ENCODE results near the gene DMD.
"Not testable (repeated sequence)": the region's sequence is repeated elsewhere in the genome, so short reads cannot be mapped to it uniquely, and the experiment has no call there.

DMD gene

DNA sequence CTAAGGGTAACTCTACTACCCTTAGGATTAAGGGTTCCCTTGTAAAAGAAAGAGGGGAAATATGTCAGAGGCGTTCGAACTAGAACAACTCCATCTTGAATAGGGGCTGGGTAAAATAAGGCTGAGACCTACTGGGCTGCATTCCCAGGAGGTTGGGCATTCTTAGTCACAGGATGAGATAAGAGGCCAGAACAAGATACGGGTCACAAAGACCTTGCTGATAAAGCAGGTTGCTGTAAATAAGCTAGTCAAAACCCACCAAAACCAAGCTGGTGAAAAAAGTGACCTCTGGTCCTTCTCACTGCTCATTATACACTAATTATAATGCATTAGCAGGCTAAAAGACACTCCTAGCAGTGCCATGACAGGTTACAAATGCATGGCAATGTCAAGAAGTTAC, 922.0 kb downstream of the DMD start:
- DNase-seq (ENCODE audit: low read depth in 1 of 2, low spot score in 1 of 2), result no peak

DNA sequence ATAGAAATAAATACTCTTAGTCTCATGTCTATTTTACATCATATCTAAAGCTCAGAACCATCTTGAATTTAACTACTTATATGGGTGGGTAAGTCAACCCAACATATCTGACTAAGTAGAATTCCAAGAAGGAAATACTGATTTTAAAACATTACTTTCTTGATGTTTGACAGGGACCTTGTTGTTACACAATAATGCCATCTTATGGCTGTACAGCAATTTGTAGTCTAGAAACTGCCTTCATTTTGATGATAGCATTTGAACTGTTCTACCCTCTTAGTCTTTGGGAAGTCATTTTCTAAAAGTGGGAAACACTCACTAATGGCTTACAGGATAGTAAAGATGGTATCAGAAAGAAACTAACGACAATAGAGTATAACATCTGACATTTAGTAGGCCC, 929.5 kb downstream of the DMD start:
- DNase-seq (ENCODE audit: low read depth in 1 of 2, low spot score in 1 of 2), result no peak

DNA sequence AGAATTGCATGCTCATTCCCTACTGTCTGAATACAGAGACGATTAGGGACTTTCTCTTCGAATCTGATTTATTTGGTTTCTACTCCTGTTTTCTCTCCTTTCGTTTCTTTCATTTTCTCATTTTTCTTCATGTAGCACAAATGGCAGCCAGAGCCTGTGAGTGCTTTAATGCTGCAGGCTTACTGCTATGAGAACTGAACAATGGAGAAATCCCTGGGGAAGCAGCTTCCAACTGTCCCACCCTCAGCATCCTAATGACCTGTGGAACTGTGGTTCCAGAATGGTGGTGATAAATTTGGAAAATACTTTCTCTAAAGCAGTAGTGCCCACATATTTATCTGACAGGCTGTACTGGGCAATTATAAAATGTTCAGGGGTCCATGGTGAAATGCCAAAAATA, 930.4 kb downstream of the DMD start:
- no peak for DNase-seq (ENCODE audit: low read depth in 1 of 2, low spot score in 1 of 2)

DNA sequence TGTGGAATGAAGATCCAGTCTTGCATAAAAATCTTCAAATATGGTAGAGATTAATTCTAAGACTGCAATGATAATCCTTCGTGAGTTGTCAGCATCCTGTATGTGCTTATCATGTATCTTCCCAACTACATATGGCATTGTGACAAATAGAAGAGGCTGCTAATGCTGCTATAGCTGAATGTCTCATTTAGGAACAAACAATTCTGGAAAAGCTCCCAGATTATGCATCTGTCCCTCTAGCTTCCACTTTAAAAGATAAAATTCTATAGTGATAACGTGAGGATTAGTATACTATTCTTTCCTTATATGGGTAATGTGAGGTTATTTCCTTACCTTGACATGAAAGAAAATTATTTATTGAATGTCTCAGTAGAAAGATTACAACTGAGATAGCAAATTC, 930.9 kb downstream of the DMD start:
- no peak for DNase-seq (ENCODE audit: low read depth in 1 of 2, low spot score in 1 of 2)

DNA sequence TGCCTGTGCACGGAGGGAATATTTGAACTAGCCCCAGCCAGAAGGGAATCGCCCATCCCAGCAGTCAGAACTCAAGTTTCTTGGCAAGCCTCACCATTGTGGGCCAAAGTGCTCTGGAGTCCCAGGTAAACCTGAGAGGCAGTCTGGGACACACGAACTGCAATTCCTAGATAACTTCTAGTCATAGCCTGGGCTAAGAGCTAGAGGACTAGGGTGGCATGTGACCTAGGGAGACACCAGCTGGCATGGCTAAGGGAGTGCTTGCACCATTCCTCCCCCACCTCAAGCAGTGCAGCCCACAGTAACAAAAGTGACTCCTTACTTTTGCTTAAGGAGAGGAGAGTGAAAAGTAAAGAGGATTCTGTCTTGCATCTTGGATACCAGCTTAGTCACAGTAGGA, 935.2 kb downstream of the DMD start:
- DNase-seq (ENCODE audit: low read depth in 1 of 2, low spot score in 1 of 2), result no peak

DNA sequence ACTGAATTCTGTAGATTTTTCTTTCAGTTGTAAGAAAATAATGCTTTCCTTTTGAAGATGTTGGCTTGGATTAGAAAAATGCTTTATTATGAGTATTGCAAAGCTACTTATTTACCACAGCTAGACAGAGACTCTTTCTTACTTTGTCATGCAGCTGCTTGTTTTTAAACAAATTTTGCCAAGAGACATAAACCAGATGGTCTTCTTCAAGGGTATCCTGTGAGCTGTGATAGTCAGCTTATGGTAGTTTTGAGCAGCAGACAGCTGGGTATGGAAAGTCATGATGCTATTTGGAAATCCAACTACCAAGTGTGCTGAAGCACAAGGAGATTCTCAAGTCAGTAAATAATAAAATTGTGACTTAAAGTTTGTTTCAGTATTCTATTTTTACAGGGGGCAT, 941.5 kb downstream of the DMD start:
- DNase-seq (ENCODE audit: low read depth in 1 of 2, low spot score in 1 of 2), result no peak

DNA sequence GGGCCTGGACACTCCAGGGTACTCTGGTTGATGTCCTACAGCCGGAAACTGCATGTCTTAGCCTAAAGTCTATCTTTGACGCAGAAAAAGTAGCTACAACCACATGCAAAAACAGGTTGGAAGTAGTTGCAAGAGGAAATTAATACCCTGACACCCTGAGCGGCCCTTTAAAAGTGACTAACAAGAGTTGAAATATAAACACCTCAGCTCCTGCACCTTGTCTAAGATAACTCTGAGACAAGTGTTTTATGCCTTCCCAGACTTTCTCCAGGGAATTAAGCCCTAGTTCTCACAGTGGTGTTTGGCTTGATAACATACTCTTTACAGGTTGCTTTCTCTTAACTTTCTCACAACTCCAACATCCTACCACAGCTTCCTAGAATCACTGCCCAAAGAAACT, 943.1 kb downstream of the DMD start:
- no peak for DNase-seq (ENCODE audit: low read depth in 1 of 2, low spot score in 1 of 2)

DNA sequence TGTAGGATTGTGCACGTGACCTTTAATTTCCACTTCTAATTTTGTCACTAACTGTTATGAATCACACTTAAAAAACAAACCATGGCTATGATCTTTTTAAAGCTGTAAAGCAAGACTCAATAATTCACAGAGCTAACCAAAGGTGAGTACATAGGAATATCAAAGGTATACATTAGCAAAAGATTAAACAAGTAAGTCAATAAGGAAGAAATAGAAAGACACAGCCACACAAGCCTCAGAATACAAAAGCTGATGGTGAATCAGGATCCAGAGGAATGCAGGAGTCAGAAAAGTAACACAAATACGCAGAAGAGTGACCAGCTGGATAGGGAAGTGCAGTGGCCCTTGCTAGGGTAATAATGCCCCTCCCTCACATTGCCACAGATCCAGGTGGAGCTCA, 943.6 kb downstream of the DMD start:
- DNase-seq (ENCODE audit: low read depth in 1 of 2, low spot score in 1 of 2), result no peak

DNA sequence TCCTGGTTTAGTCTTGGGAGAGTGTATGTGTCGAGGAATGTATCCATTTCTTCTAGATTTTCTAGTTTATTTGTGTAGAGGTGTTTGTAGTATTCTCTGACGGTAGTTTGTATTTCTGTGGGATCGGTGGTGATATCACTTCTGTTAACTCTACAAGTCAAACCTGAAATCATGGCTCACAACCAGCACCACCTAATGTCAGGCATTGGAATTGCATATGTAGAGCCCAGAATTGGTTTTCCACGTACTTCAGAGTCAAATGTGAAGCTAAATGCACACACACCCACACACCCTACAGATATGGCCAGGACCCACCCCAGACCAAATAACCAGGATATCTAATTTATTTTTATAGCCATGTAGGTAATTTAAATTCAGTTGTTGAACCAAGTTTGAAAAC, 964.7 kb downstream of the DMD start:
- not testable (repeated sequence) for DNase-seq (ENCODE audit: low read depth in 1 of 2, low spot score in 1 of 2)

DNA sequence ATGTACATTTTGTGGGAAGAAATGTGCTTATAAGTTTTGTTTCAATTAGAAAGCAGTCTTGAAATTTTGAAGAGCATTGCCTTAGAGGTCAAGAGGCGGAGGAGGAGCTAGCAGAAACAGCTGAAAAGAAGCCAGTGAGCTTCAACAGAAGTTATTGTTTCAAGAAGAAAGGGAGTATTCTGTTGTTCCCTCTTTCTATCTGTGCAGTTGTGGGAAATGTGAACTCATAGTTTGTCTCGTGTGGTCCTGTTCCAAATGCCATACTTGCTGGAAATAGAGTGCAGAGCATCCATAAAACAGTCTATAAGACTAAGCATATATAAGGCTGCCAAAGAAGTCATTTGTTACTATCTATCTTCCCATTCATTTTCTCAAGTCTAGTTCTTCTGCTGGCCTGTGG, 1015.7 kb downstream of the DMD start:
- DNase-seq (ENCODE audit: low read depth in 1 of 2, low spot score in 1 of 2), result no peak

DNA sequence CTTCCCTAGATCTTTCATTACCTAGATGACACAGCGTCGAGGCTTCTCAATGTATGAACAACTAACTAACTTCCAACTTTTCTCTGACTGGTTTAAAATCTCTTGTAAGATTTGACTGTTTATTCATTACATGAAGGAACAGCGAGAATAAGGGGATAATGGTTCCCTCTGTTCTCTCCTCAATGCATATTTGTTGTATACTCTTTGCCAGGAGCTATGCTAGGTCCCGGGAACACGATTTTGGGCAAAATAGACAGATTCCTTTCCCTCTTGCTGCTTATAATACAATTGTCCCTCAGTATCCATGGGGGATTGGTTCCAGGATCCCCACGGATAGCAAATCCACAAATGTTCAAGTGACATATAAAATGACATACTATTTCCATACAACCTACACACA, 1020.0 kb downstream of the DMD start:
- DNase-seq (ENCODE audit: low read depth in 1 of 2, low spot score in 1 of 2), result no peak

DNA sequence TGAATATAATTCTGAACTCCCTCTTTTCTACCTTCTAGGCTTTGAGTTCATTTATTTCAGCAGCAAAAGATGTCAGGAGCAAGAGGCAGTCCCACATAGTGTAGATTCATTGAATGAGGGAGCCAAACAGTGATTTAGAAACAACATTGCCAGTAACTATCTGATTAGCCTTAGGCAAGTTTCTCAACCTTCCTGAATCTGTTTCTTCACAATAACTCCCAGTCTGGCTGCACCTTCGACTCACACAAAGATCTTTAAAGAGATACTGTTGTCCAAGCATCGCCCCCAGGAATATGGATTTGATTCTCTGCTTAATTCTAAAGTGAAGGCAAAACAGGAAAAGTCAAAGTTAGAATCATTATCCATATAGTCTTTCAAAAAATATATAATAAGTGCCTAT, 1026.2 kb downstream of the DMD start:
- no peak for DNase-seq (ENCODE audit: low read depth in 1 of 2, low spot score in 1 of 2)

DNA sequence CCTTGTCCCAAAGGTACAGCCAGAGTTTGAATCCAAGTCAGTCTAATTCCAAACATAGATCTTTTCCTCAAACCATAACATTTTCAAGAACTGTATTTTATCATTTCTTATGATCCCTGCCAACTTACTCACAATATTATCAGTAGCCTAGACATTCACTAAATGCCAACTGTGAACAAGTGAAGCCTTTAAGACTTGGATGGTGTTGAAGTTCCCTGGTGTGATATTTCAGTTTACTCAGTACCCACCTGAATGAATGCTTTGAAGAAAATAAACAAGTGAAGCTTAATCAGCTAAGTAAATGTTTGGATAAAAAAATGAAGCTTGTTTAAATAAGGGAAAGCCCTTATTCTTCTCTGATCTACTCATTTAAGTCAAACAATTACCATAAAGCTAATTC, 1028.3 kb downstream of the DMD start:
- no peak for DNase-seq (ENCODE audit: low read depth in 1 of 2, low spot score in 1 of 2)

DNA sequence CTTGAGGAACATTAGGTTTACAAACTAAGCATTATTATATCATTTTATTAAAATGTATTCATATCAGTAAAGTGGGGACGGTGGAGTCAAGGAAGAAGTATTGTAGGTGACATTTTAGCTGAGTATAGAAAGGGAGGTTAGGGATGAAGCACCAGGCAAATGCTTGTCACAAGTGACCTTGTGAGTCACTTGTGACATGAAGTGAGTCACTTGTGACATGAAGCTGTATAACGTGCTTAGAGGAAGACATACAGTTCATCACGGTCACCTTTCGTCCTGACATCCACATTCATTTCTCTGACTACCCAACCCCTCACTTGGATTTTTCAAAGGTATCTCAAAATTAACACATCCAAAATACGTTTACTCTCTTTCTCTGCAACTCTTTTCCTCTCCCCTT, 1034.8 kb downstream of the DMD start:
- DNase-seq (ENCODE audit: low read depth in 1 of 2, low spot score in 1 of 2), result no peak

DNA sequence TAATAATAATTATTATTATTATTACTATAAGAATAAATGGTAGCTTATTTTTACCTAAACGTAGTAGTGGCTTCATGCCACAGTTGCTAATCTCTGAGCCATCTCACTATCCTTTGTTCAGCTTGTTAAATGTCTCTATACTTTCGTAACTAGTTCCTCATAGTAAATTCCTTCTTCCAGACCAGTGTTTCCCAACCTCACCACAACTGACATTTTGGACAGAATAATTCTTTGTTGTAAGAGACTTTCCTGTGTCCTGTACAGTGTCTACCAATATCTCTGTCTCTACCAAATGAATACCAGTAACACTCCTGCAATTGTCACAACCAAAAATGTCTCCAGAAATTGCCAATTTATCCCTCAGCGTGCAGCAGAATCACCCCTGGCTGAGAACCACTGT, 1040.9 kb downstream of the DMD start:
- no peak for DNase-seq (ENCODE audit: low read depth in 1 of 2, low spot score in 1 of 2)

DNA sequence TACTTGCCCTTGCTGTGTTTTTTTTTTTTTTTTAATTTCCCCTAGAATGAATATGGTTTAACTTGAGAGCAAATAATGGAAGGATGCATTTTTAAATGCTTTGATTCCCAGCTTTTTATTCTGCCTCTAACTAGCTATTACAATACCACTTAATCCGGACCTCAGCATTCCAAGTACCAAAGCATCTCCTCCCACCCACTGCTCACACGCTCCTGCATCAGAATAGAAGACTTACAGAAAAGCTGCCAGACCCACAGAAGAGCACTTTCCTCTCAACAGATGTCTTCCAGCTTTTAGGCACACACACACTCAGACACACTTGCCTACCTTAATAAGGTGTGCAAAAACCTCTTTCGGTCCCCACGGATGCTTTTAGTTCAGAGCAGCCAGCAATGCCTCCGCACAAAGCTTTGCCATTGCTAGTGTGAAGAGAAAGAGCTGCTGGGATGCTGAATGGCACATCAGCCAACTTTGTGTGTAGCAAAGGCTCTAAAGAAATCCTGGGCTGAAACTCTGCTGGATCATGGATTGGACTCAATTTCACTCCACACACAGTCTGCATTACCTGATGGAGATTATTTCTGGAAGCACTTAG, 1056.2 kb downstream of the DMD start:
- DNase-seq (ENCODE audit: low read depth in 1 of 2, low spot score in 1 of 2), result no peak

DNA sequence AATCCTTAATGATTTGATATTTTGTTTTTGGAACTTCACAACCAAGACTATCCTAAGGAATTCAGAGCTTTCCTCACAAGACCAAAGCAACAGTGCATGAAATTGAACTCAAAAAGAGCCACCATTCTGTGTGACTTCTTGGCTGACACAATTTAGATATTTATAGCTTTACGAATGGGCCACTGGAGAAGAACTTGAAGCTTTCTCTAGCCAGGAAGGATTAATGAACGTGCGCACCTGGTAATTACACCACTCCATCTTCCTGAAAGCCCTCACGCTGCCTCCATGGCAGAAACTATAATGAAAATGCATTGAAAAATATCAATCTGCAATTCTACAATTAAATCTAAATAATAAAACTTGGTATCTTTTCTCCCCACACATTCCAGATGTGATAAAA, 1057.8 kb downstream of the DMD start:
- DNase-seq (ENCODE audit: low read depth in 1 of 2, low spot score in 1 of 2), result no peak

DNA sequence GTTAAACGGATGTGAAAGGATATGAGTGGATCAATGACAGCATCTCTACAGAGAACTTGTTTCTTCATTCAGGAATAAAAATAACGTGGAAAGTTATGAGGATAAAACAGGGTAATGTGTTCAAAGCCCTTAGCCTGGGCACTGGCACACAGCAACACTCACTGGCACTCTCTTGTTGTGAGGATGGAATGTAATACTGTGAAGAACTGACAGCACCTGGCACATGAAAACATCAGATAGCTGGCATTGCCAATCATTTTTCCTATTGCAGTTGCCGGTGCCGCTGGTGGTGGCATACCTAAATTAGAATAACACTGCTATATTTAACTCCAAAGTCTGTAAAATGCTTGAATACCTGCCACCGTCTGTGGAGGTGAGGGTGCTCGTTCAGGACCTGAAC, 1061.2 kb downstream of the DMD start:
- DNase-seq (ENCODE audit: low read depth in 1 of 2, low spot score in 1 of 2), result no peak

DNA sequence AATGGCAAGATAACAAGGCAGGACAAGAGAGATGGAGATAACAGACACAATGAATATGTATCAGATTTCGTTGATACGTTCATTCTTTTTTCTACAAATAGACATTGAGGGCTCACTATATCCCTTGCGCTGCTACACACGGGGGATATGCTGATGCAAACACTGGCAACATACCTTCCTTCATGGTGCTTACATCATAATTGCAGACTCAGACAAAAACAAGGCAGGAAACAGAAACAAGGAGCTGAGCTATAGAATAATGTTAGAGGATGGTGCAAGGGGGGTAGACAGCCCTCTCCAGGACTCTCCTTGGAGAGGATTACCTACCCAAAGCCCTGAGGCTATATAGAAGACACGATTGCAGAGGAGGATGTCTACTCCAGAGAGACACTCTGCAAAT, 1069.5 kb downstream of the DMD start:
- DNase-seq (ENCODE audit: low read depth in 1 of 2, low spot score in 1 of 2), result no peak

DNA sequence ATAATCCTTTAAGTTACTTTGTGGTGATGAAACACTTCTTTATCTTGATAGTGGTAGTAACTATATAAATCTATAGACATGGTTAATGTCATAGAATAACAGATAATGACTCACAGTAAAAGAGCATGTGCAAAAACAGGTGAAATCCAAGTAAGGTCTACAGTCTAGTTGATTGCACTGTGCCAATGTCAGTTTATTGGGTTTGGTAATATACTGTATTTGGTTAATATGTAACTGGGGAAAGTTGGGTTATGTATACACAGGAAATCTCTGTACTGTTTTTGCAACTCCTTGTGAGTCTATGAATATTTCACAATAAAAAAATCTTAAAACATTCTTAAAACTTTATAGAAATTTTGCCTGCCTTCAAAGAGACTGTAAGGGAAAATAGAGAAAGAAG, 1071.9 kb downstream of the DMD start:
- DNase-seq (ENCODE audit: low read depth in 1 of 2, low spot score in 1 of 2), result no peak

DNA sequence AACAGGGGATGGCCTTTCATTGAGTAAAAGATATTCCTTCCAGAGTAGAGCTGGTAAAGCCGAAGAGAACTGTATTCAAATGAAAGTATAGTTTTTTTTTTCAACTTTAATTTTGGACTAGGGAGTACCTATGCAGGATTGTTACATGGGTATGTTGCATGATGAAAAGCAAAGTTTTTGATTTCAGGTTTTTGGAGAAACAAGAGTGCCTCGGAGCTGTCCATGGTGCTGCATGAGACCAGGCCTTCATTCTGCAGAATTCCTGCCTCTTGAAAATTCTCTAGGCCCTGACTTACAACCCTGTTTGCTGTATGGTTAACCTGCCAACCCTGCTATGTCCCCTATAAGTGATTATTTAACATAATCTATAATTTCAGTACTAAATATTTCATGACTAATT, 1073.8 kb downstream of the DMD start:
- DNase-seq (ENCODE audit: low read depth in 1 of 2, low spot score in 1 of 2), result no peak

DNA sequence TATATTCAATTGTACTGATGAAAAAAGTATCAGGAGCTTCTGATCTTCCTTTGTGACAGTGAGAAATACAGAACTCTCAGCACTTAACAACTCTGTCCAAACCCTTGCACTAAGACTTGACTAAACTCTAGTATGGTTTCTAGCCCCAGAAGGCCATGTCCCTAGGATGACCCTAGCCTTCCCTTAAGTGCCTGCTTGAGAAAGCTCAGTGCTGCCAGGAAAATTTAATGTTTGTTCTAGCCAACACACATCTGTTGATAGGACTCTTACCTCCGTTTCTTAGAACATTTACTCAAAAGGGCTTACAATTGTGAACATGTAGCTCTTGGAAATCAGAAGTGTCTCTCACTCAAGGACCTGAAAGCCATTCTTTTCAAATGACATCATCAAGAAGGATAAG, 1084.4 kb downstream of the DMD start:
- DNase-seq (ENCODE audit: low read depth in 1 of 2, low spot score in 1 of 2), result no peak

DNA sequence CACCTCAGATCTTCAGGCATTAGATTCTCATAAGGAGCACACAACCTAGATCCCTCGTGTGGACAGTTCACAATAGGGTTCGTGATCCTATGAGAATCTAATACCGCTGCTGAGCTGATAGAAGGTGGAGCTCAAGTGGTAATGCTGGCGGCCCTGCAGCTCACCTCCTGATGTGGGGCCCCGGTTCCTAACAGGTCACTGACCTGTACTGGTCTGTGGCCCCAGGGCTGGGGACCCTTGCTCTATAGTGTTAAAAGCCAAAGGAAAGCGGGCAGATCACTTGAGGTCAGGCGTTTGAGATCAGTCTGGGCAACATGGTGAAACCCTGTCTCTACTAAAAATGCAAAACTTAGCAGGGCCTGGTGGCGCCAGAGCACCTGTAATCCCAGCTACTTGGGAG, 1092.5 kb downstream of the DMD start:
- no peak for DNase-seq (ENCODE audit: low read depth in 1 of 2, low spot score in 1 of 2)

DNA sequence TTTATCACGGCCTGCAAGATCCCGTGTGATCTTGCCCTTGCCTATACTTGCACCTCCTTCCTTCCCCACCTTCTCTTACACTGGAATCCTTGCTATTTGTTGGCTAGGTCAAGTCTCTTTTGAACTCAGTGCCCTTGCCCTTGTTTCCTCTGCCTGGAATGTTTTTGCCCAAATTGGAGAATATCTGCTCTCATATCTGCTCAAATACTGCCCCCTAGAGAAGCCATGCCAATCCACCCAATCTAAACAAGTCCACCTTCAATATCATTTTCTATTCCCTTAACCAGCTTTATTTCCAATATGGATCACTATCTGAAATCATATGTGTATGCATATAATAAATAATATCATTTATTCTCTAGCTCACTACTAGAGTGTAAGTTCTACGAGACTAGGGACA, 1095.3 kb downstream of the DMD start:
- DNase-seq (ENCODE audit: low read depth in 1 of 2, low spot score in 1 of 2), result no peak

Measured in stimulated activated CD4-positive, alpha-beta T cell treated with anti-CD3 and anti-CD28 coated beads, Interleukin-15, amount 100 ng/mL, for 1 hour (primary cell).